SK-N-SH (cell line): ENCODE results near the gene ATP11A.

ENCODE experiments used
- CTCF ChIP-seq: fragments of 200-600 bp; sonication (generic); IDR thresholded peaks from 2 replicates; pipeline ENCODE4 v1.6.1; 2017; ENCODE audit warnings: antibody characterized with exemption, mild to moderate bottlenecking, moderate library complexity
- GABPA ChIP-seq: IDR thresholded peaks from 2 replicates; pipeline ENCODE4 v1.4.0; 2012; ENCODE audit warnings: low read depth, mild to moderate bottlenecking
- IRF3 ChIP-seq: fragments of 150-350 bp; IDR thresholded peaks from 2 replicates; pipeline ENCODE4 v1.6.1; 2016; ENCODE audit warnings: mild to moderate bottlenecking, low read depth, low read length
- SMC3 ChIP-seq: IDR thresholded peaks from 2 replicates; pipeline ENCODE4 v1.6.1; 2012; ENCODE audit warnings: low read depth, low read length, improper control_type of control experiment
- TAF1 ChIP-seq: IDR thresholded peaks from 2 replicates; pipeline ENCODE4 v1.6.1; 2012; ENCODE audit warnings: low read depth, mild to moderate bottlenecking, low read length, moderate library complexity, borderline replicate concordance

GRCh38 chr13:112734696-112735547 is 45.1 kb downstream of the ATP11A start:
- TF ChIP-seq CTCF (no peak), TAF1 (no peak), IRF3 (no peak), GABPA (no peak), SMC3 (no peak)
